ENCODE results near the gene NCOR1.
A peak's percentile ranks its signal among the peaks of the same experiment; 100 is the strongest.

The NCOR1 gene

GRCh38 chr17:16100737-16101400 lies 114.5 kb downstream of the NCOR1 start:
- H3K27me3 ChIP-seq: no peaks in the 10 kb centered on the region
- no peak overlapping the region for H3K27ac ChIP-seq
- H3K4me1 ChIP-seq (ENCODE audit: control insufficient read depth in 1 of 2, insufficient read depth in 1 of 2, low read depth in 1 of 2, low read length in 1 of 2): no peaks in the 10 kb centered on the region
- no peak for TF ChIP-seq CTCF (IDR thresholded peaks at IDR 0.05)
- H3K9me3 ChIP-seq: no peaks in the 10 kb centered on the region
- no peak overlapping the region for H3K4me3 ChIP-seq (ENCODE audit: low read depth in 1 of 2, low read length in 1 of 2)
- peaks cover 79% of the 10 kb centered on the region for H3K36me3 ChIP-seq

- H3K4me1 ChIP-seq (ENCODE audit: control insufficient read depth in 1 of 2, insufficient read depth in 1 of 2, low read depth in 1 of 2, low read length in 1 of 2): no peaks in the 10 kb centered on the region
- no peaks in the 10 kb centered on the region for H3K9me3 ChIP-seq
- H3K4me3 ChIP-seq (ENCODE audit: low read depth in 1 of 2, low read length in 1 of 2): no peak overlapping the region
- H3K36me3 ChIP-seq: peaks cover 54% of the 10 kb centered on the region
- no peak for TF ChIP-seq CTCF (IDR thresholded peaks at IDR 0.05)
- no peak overlapping the region for H3K27ac ChIP-seq
- H3K27me3 ChIP-seq: no peaks in the 10 kb centered on the region
These were observed 123.6 kb downstream of the NCOR1 start for GRCh38 chr17:16091773-16092172.

- H3K4me1 ChIP-seq (ENCODE audit: control insufficient read depth in 1 of 2, insufficient read depth in 1 of 2, low read depth in 1 of 2, low read length in 1 of 2): peaks cover 0 to 4% of the 10 kb centered on the region in 2 experiments
- no peak overlapping the region for H3K27ac ChIP-seq
- no peak overlapping the region for H3K4me3 ChIP-seq (ENCODE audit: low read depth in 1 of 2, low read length in 1 of 2)
- H3K9me3 ChIP-seq: no peaks in the 10 kb centered on the region
- TF ChIP-seq CTCF (IDR thresholded peaks at IDR 0.05): no peak
- H3K36me3 ChIP-seq: peaks cover 48% of the 10 kb centered on the region
- no peaks in the 10 kb centered on the region for H3K27me3 ChIP-seq
These were observed 128.4 kb downstream of the NCOR1 start for GRCh38 chr17:16086957-16087356.

GRCh38 chr17:16085066-16085699 lies 130.2 kb downstream of the NCOR1 start:
- Histone ChIP-seq H3K27ac (peak overlapping the region; percentile 68), H3K4me3 (ENCODE audit: low read depth in 1 of 2, low read length in 1 of 2) (no peak overlapping the region), H3K4me1 (ENCODE audit: control insufficient read depth in 1 of 2, insufficient read depth in 1 of 2, low read depth in 1 of 2, low read length in 1 of 2) (peaks cover 0 to 4% of the 10 kb centered on the region in 2 experiments), H3K9me3 (no peaks in the 10 kb centered on the region), H3K36me3 (peaks cover 34% of the 10 kb centered on the region), H3K27me3 (no peaks in the 10 kb centered on the region)
- TF ChIP-seq CTCF (IDR thresholded peaks at IDR 0.05): no peak

- Histone ChIP-seq H3K27me3 (no peaks in the 10 kb centered on the region), H3K36me3 (peaks cover 47% of the 10 kb centered on the region)
These were observed 132.1 kb downstream of the NCOR1 start for GRCh38 chr17:16083223-16083622.

More at GRCh38 chr17:16083223-16083622, 132.1 kb downstream of the NCOR1 start:
- Histone ChIP-seq H3K9me3 (no peaks in the 10 kb centered on the region), H3K4me1 (ENCODE audit: control insufficient read depth in 1 of 2, insufficient read depth in 1 of 2, low read depth in 1 of 2, low read length in 1 of 2) (peaks cover 0 to 4% of the 10 kb centered on the region in 2 experiments), H3K27ac (no peak overlapping the region), H3K4me3 (ENCODE audit: low read depth in 1 of 2, low read length in 1 of 2) (no peak overlapping the region)
- no peak for TF ChIP-seq CTCF (IDR thresholded peaks at IDR 0.05)
